Dermis microvascular lymphatic vessel endothelial cell (primary cell): ENCODE measurements around the gene GPHA2. TPM values are rescaled to one million over a fixed set of nuclear protein-coding genes. Genes with fewer than 3 reads are reported as not detected.

Experiments
- DNase-seq, 2 donors: peaks; one replicate each; pipeline versions ENCODE4 v3.0.0 to v3.0.0-alpha.2; 2010; ENCODE audit warnings: low read depth in 2 of 2
- total RNA-seq: library from RNA; depleted of rRNA; stranded (reverse); fragments of >200 nt; gene quantifications from 2 replicates; pipeline ENCODE4 v1.2.1, GENCODE V29; 2014

GPHA2 gene
- total RNA-seq, 1 donor from 2014 or later, result not detected

GRCh38 chr11:64930340-64930739 lies 5.4 kb downstream of the GPHA2 start:
- DNase-seq, result no peak

- no peak for DNase-seq
These were observed 6.1 kb downstream of the GPHA2 start for GRCh38 chr11:64929625-64930024.

DNA sequence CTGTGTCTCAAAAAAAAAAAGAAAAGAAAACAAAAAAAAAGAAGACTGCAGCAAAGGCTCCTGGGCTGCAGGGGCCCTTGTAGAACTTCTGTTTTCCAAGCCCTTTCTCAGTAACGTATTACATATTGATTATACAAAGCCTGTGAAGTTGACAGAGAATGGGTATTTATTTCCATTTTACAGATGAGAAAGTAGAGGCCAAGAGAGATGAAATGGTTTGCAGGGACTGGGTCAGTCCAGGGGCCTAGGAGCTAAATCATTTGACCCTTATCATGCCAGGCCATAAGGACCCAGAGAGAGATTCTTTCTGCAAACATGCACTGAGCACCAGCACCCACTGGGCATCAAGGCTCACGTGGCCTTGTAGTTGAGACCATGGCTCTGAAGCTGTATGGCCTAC lies 6.7 kb downstream of the GPHA2 start:
- DNase-seq, result no peak

- no peak for DNase-seq
These were observed 9.0 kb downstream of the GPHA2 start for GRCh38 chr11:64926689-64927088.

- DNase-seq, result no peak
These were observed 9.9 kb downstream of the GPHA2 start for GRCh38 chr11:64925536-64926436.

DNA sequence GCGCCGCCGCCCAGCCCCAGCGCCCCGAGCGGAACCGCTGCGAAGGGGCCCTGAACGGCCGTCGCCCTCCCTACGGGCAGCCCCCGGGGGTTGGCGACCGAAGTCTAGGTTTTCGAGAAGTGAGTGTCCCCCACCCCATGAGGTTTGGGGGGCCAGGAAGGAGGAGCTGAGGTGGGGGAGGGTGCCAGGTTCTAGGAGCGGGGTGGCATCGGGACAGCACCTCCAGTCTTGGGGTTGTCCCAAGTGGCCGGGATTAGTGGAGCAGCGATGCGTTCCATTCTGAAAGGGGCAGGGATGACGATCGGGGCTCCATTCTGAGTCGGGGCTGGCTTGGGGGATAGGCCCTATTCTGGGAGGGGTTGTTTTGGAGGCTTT lies 10.8 kb downstream of the GPHA2 start:
- no peak for DNase-seq

DNA sequence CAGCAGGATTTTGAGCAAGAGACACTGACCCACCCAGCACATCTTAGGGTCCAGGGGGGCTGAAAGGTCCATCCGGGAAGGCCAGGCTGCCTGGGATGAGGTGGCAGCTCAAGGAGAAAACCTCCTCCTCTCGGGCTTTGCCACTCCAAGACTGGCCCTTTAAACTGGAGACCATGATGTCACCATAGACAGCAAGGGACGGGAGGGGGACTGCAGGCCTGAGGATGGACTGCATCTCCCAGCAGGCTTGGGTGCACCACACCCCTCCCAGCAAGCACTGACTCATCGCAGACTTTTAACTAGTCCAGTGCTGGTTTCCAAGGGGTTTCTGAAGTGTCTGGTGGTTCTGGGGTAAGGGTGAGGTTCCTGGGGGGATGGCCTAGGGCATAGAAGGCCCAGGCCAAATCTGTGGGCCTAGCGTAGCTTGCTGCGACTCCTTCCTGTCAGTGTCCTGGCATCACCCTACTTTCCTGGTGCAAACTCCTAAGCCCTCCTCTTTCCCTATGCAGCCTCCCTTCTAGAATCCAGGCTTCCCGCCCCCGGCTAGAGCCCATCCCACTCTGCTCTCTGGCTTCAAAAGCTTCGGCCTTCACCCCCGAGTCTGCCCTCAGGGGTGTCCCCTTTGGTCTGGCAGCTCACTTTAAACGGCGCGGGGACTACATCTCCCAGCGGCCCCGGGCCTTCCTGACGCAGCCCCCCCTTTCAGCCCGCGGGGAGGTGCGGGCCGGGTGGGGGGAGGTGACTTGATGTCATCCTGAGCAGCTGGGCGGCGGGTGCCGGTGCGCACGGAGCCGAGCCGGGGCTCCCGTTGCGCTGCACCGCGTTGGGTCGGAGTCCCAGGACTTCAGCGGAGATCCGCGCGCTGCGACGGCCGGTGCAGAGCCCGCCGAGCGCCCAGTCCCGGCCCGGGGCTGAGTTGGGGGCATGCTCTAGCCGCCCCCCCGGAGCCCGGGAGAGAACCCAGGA lies 11.5 kb downstream of the GPHA2 start, which contains the start of gene PPP2R5B:
TSS of gene PPP2R5B (plus strand) at position 746 of the 966 bp plus-strand sequence. CDS start 1,046 bp downstream, outside the sequence.
- DNase-seq, result peak; percentile 76 to 95

GRCh38 chr11:64923151-64923661 lies 12.5 kb downstream of the GPHA2 start:
- no peak for DNase-seq

DNA sequence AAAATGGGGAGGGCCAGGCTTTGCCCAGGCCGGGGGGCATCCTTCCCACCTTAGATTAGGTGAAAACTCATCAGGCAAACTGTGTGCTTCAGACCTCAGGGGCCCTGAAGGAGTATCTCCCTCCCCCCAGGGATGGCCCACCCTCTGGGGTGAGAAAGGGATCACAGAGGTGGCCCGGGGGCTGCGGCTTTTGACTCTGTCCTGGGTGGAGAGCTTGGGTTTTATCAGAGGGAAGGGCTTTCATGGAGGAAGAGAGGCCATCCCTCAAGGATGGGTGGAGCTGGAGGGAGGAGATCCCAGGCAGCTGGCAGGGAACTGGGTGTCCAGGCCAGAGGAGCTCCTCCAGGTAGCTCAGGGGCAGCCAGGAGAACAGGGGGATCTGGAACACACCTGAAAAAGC lies 14.3 kb downstream of the GPHA2 start:
- DNase-seq, result no peak

- no peak for DNase-seq
These were observed 15.6 kb downstream of the GPHA2 start for GRCh38 chr11:64920124-64920523.

GRCh38 chr11:64919627-64920026 lies 16.1 kb downstream of the GPHA2 start:
- DNase-seq, result no peak

DNA sequence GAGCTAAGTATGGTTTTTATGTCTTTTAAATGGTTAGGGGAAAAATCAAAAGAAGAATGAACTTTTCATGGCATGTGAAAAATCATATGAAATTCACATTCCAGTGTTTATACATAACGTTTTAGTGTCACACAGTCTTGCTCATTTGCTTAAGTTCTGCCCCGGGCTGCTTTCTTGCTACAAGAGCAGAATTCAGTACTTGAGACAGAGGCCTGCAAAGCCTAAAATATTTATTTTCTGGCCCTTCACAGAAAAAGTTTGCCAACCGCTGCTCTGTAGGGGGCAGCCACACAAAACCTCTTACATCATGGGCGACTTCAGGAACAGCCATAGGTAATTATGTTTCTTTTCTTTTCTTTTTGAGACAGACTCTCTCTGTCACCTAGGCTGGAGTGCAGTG lies 17.7 kb downstream of the GPHA2 start:
- peak in 1 of 2 donors; percentile 48 for DNase-seq

DNA sequence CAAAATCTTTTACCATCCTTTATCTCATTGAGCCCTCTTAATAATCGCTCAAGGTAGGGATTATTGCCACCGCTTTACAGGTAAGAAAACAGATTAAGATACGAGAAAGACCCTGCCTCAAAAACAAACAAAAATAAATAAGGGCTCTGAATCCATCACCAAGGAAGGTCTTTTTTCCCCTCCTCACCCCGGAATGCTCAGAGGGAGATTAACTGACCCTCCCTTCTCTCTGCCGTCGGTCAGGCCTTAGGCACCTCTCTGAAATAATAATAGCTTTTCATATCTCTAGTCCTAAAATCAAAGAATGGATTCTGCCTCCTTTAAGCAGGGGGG lies 18.1 kb downstream of the GPHA2 start:
- DNase-seq, result no peak

DNA sequence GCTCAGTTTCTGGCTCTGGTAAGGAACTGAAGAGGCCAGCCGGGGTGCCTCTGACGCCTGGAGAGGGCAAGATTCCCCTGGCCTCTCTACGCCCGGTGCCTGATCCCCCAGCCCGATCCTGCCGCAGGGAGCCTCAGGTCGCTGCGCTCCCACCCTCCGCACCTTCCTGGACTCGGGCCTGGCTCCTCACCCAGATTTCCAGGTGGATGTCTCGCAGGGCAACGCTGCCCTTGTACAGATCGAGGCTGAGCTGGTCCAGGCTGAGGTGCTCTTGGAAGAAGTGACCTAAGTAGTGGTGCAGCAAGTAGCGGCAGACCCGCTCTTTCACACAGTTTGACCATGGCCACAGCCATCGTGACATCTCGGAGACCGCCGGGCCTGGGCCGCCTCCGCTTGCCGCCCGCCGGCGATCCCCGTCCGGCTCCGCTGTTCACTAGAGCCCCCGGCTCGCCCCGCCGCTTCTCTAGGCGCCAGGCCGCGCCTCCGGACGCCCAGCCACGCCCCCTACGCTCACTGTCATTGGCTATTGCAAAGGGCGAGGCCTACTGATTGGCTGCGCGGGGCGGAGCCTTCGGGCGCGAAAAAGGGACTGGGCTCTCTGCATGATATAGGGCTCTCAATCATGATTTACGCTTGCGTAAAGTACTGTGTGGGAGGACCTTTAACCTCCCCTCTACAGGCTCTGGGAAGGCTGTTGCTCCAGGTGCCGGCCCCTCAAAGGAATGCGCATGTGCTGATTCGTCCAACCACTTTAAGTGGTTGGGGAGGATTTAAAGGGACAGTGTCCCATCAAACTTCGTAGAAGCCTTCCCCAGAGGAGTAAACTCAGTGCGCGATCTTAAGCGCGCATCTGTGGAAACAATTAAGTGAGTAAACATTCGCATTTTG lies 18.7 kb downstream of the GPHA2 start, which contains the start of gene ATG2A:
TSS of gene ATG2A (minus strand) at position 435 of the 888 bp plus-strand sequence. CDS start at position 361, 74 bp downstream.
- peak; percentile 99 to 100 for DNase-seq

GRCh38 chr11:64916040-64916774 lies 19.5 kb downstream of the GPHA2 start:
- DNase-seq, result peak in 1 of 2 donors; percentile 41

GRCh38 chr11:64915376-64915887 lies 20.3 kb downstream of the GPHA2 start:
- DNase-seq, result no peak

DNA sequence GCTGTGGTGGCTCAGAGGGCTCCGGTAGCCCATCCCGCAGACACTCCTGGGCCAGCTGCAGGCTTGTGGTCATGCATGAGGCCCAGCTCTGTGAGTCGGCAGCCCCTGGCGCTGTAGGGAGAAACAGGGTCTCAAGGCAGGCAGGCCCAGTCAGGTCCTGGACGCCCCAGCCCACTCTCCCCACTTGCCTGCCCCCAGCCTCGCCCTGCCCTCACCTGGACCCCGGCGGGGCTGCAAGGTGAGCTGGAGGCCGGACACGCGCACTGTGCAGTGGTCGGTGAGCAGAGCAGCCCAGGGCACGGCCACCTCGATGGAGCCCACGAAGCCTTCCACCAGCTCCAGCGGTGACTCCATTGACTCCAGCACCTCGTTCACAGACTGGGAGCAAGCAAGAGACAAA lies 21.6 kb downstream of the GPHA2 start:
- no peak for DNase-seq

- DNase-seq, result no peak
These were observed 22.4 kb downstream of the GPHA2 start for GRCh38 chr11:64913171-64913727.

GRCh38 chr11:64911689-64912088 lies 24.0 kb downstream of the GPHA2 start:
- DNase-seq, result no peak

- DNase-seq, result no peak
These were observed 24.6 kb downstream of the GPHA2 start for GRCh38 chr11:64911142-64911541.
